Tibial nerve (tissue), 3 donors: ENCODE measurements around the gene SMARCC1.

ENCODE experiments used
- POLR2A ChIP-seq, 2 donors: fragments of 450-650 bp; IDR thresholded peaks; one replicate each; pipeline ENCODE4 v1.6.1; 2017; ENCODE audit warnings: antibody characterized with exemption in 2 of 2, mild to moderate bottlenecking in 2 of 2, moderate library complexity in 2 of 2
- TF ChIP-seq, protein P1 (sequence below), 5 experiments: fragments of 200-600 bp in 3 of 5; fragments of 450-650 bp in 2 of 5; sonication (generic) in 3 of 5; IDR thresholded peaks; one replicate each; pipeline ENCODE4 v1.5.1; 2016 to 2019; ENCODE audit warnings: antibody characterized with exemption in 5 of 5, mild to moderate bottlenecking in 3 of 5, moderate library complexity in 2 of 5

DNA sequence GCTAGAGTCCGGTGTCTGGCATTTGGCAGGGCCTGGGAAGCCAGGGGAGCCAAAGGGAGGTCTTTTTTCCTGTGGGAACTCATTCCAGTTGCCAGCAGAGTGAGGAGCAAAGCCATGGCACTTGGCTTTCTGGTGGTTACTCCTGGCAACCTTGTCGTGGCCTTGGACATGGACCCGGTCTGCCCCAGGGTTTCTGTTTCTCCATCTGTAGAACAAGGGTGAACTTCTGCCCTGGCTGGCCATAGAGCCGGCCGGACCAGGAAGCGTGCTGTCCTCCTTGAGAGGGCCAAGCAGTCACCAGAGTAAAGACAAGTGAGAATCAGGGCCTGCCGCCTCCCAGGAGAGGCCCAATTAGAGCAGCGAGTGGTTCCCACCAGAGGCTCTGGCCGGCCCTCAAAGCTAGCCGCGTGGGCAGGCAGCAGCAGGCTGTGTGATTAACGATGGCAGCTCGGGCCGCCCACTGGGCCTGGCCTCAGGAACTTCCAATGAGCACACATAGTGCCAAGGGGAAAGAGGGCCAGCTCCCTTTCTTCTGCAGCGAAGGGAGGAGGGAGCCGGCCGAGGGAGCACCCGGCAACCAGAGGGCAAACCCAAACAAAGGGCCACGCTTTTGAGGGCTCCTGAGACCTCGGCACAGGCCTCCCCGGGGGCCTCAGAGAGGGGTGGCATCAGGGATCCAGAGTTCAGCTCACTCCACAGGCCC lies 239.1 kb downstream of the SMARCC1 start:
- TF ChIP-seq, protein P1, sequence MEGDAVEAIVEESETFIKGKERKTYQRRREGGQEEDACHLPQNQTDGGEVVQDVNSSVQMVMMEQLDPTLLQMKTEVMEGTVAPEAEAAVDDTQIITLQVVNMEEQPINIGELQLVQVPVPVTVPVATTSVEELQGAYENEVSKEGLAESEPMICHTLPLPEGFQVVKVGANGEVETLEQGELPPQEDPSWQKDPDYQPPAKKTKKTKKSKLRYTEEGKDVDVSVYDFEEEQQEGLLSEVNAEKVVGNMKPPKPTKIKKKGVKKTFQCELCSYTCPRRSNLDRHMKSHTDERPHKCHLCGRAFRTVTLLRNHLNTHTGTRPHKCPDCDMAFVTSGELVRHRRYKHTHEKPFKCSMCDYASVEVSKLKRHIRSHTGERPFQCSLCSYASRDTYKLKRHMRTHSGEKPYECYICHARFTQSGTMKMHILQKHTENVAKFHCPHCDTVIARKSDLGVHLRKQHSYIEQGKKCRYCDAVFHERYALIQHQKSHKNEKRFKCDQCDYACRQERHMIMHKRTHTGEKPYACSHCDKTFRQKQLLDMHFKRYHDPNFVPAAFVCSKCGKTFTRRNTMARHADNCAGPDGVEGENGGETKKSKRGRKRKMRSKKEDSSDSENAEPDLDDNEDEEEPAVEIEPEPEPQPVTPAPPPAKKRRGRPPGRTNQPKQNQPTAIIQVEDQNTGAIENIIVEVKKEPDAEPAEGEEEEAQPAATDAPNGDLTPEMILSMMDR (IDR thresholded peaks at IDR 0.05), result no peak
- no peak for TF ChIP-seq POLR2A (IDR thresholded peaks at IDR 0.05)
